ENCODE data around the gene ZCCHC17.
A peak's percentile ranks its signal among the peaks of the same experiment; 100 is the strongest.

ZCCHC17 gene

DNA sequence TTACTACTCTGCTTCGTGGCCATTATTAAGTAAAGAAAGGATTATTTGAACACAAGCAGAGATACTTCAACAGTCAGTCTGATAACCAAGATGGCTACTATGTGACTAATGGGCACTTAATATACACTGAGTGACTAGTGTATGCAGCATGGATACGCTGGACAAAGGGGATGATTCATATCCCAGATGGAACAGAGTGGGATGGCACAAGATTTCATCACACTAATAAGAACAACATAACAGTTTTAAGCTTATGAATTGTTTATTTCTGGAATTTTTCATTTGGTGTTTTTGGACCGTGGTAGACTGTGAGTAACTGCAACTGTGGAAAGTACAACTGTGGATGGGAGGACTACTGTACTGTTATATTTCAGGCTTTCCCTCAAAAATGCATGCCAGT is 9.4 kb downstream of the ZCCHC17 start:
- no peak for DNase-seq (ENCODE audit: low spot score)

DNA sequence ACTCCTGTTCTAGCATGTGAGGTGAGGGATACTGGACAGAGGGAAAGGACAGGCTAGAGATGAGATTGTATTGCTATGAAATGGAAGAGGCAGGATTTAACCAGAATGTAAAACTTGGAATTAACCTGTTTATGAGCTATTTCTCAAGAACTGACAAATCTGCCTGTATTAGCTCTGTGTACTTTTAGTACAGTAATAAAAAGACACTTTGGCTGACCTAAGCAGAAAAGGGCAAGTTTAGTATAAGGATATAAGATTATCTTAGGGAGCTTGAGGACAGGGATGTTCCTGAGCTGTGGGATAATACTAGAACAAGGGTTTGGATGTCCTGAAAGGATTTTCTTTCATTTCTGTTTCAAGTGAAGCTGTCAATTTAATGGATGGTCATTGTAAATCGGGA is 11.2 kb downstream of the ZCCHC17 start:
- DNase-seq (ENCODE audit: low spot score): no peak

DNA sequence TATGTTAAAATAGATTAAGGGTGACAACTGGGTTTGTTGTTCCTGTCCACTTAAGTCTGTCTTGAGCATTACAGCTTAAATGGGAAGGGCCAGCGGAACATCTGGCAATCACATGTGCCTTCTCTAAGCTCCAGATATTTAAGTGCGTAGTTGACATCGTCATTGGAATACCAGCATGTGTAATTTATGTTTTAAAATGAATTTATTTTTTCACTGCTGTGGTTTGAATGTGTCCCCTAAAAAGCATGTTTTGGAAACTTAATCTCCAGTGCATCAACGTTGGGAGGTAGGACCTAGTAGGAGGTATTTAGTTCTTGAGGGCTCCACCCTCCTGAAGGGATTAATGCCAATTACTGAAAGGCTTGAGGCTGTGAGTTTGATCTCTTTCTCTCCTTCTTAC is 13.4 kb downstream of the ZCCHC17 start:
- DNase-seq (ENCODE audit: low spot score): no peak

DNA sequence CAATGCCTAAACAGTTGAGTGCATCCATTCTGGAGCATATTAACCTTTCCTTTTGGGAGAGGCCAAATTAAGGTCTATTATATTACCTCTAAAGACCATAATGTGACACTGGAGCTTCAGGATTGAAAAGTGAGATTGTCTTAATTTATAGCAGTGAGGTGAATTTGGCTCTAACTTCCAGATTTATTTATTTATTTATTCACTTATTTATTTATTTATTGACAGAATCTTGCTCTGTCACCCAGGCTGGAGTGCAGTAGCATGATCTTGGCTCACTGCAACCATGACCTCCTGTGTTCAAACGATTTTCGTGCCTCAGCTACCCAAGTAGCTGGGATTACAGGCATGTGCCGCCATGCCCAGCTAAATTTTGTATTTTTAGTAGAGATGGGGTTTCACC is 19.1 kb downstream of the ZCCHC17 start:
- no peak for DNase-seq (ENCODE audit: low spot score)

DNA sequence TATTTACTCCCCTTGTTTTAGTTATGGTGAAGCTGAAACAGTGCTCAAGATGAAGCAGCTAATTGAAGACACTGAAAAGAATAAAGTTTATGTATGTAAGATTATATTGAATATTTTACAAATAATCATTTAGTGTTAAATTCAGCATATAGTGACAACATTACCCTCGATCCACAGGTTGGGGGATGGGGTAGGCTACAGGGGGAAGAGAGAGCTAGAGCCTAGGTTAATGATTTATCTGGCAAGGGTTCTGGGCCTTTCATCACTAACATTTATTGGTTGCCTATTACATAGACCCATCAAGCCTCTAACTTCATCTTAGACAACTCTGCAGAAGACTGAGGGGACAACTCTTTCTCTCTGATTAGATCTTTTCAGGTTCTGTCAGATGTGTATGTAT is 21.3 kb downstream of the ZCCHC17 start:
- no peak for DNase-seq (ENCODE audit: low spot score)

DNA sequence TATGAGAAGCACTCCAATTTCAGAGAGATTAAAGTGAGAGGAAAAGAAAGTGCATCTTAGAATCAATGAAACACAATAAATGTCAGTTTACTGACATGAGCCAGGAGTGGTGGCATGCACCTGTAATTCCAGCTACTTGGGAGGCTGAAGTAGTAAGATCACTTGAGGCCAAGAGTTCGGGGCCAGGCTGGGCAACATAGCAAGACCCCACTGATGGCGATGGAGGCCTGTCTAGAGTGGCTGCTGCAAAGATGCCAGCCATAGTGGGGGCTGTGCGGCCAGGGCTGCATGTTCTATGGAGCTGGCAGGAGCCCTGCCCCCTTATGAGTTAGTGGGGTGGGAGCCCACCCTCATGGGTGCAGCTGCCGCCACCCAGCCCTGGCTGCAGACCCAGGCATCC is 27.3 kb downstream of the ZCCHC17 start:
- no peak for DNase-seq (ENCODE audit: low spot score)

DNA sequence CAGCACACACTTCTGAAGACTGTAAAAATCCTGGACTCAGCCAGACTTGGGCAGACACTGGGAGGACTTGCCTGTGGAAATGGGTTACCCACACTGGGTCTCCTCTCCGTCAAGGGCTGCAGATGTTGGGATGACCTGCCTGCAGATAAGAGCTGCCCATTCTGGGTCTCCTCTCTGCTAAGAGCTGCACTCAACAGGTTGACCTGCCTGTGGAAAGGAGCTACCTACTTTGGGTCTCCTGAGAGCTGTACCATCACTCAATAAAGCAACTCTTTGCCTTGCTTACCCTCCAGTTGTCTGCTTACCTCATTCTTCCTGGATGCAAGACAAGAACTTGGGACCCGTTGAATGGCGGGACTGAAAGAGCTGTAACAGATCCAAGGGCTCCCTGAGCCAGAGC is 28.2 kb downstream of the ZCCHC17 start:
- no peak for DNase-seq (ENCODE audit: low spot score)

DNA sequence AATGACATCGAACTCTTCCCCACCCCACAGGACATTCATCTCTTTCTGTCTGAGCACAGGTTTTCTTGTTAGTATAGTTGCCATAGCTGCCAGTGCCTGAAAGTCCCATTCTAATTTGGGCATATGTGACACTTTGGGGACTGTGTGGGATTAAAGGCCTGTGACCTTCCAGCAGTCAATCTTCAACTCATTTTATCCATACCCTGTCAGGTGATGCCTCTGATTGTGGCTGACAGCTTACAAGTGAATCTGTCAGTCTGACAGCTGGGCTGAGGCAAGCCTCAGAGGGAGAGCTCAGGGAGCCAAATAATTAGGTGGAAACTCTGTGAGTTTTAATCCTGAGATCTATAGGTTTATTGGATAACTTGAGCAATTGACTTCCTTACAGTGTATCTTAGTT is 29.6 kb downstream of the ZCCHC17 start:
- no peak for DNase-seq (ENCODE audit: low spot score)

DNA sequence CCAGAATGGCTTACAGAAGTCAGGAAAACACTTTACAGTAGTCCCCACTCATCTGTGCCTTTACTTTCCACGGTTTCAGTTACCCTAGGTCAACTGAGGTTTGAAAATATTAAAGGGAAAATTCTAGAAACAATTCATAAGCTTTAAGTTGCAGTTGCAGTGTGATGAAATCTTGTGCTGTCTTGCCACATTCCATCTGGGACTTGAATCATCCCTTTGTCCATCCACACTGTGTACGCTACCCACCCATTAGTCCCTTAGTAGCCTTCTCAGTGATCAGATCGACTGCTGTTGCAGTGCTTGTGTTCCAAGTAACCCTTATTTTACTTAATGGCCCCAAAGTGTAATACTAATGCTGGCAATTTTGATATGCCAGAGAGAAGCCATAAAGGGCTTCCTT is 30.5 kb downstream of the ZCCHC17 start:
- no peak for DNase-seq (ENCODE audit: low spot score)

DNA sequence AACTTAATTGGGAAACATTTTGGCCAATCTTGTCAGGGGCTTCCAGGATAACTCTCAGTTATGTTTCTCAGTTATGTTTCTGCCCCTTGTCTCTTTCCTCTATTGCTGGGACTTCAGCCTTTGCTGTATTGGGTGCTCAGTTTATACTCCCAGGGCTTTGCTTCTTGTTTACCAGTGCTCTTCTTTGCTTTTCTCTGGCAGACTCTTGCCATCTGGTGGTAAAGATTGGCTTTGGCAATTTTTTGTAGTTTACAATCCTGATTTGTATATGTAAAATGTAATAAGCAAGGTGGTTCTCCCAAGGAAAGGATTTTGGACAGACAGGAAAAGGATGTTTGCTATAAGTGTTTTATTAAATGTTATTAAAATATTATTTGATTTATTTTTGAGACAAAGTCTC is 38.2 kb downstream of the ZCCHC17 start:
- DNase-seq (ENCODE audit: low spot score): peak; percentile 52

DNA sequence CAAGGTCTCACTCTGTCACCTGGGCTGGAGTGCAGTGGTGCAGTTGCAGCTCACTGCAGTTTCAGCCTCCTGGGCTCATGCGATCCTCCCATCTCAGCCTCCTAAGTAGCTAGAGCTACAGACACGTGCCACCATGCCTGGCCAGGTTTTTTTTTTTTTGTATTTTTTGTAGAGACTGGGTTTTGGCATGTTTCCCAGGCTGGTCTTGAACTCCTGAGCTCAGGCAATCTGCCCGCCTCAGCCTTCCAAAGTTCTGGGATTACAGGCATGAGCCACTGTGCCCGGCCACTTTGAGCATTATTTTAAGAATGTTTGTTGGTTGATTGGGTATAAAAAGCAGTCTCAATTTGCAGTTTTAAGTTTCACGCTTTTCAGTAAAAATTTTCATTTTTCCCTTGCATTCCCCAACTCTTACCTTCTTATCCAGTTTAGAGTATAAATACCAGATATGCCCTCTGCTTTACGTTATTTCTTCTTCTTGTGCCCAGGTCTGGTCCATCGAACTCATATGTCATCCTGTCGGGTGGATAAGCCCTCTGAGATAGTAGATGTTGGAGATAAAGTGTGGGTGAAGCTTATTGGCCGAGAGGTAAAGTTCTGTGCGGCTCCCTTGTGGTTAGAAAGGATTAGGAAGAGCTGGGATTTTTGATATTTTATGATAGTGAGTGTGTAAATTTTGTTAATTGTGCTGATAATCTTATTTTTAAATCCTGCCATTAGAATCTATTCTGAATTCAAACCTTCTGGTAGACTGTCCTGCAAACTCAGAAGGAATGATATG is 40.0 kb downstream of the ZCCHC17 start:
- DNase-seq (ENCODE audit: low spot score): no peak

DNA sequence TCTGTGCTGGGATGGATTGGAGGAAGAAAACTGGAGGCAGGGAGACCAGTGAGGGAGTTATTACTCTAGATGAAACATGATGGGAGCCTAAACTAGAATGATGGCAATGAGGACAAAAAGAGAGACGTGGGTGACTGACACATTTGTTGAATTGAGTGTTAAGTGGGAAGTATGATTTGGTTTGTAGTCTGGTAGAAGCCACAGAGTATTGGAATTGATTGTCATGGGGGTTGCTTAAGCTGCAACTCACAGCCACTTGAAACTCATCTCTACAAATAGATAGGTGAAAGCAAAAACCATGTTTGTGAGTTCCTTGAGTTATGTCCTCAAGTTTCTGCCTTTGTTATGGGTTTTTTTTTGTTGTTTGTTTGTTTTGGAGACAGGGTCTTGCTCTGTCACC is 47.7 kb downstream of the ZCCHC17 start:
- DNase-seq (ENCODE audit: low spot score): no peak

DNA sequence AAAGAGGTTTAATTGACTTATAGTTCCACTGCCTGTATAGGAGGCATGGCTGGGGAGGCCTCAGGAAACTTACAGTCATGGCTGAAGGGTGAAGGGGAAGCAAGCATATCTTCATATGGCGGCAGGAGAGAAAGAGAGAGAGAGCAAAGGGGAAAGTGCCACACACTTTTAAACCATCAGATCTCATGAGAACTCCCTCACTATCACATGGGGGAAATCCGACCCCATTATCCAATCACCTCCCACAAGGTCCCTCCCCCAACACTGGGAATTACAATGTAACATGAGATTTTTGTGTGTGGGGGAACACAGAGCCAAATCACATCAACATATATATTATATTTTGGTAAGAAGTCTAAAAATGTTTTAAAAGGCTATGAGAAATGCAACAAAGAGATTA is 48.8 kb downstream of the ZCCHC17 start:
- peak; percentile 36 for DNase-seq (ENCODE audit: low spot score)

DNA sequence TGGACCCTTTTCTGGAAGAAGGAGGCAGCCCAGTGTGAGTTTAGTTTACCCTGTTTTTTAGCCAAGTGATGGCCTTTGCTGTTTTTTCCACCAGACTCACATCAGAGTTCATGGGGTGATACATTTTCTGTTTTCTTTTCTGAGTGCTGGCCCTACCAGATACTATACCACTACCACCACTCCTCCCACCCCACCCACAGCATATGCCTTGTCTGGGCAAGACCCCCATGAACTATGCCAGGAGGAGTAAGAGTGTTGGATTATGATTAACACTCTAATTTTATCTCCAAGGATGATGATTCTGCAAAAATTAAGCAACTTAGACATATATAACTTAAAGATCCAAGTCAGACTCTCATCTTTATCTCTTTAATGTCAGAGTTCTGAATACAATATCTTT is 50.0 kb downstream of the ZCCHC17 start:
- peak; percentile 78 for DNase-seq (ENCODE audit: low spot score)

DNA sequence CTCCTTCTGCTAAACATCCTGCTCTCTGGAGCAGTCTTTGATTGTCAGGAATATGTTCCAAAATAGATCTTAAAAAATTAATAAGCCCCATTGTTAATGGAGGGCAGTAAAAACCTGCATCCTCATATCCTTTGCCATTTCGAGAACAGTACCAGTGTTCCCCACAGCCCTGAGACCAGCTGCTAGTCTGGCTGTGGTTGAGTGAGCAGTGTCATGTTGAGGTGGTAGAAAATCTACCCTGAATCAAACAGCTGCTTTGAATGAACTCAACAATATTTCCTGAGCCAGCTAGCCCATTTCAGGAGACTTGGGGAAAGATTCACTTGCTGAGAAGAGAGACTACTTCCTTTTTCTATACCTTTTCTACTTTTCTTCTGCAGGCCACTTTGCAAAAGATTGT is 51.6 kb downstream of the ZCCHC17 start:
- DNase-seq (ENCODE audit: low spot score): no peak

DNA sequence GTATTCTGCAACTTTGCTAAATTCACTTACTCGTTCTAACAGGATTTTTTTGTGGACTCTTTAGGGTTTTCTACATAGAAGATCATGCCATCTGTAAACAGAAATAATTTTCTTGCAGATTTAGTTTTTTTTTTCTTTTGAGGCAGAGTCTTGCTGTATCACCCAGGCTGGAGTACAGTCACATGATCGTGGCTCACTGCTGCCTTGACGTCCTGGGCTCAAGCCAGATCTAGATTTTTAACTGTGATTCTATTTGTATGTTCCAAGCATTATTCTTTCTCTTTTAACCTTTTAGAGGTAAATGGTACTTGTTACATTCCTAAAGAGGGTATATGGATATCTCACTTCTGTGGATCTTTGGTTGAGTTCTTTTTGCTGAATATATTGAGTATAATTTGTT is 57.5 kb downstream of the ZCCHC17 start:
- no peak for DNase-seq (ENCODE audit: low spot score)

DNA sequence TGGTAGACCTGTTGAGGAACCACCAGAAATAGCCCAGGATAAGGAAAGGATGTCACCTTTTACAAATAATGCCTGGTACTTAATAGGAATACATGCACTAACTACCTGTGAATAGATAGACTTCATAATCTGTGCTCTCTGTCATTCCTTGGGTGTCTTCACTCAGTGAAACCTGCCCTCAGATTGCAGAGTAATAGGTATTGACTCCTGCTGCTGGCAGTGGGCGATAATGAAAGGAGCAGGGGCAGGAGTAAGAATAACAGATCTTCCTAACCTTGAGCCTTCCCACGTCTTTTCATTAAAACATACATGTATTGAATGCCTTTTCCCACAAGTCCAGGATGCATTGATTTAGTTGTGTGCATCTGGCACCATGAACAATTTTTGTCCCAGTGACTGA is 59.6 kb downstream of the ZCCHC17 start:
- DNase-seq (ENCODE audit: low spot score): no peak

DNA sequence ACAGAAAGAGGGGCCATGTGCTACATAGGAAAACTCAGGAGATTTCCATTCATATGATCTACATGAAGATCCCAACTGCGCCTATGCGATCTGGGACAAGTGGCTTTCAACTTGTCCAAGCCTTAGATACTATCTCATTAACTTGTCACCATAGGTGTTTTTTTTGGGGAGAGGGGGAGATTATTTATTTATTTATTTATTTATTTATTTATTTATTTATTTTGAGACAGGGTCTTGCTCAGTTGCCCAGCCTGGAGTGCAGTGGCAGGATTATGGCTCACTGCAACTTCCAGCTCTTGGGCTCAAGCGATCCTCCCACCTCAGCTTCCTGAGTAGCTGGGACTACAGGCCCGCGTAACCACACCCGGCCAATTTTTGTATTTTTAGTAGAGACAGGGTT is 64.8 kb downstream of the ZCCHC17 start:
- DNase-seq (ENCODE audit: low spot score): no peak

DNA sequence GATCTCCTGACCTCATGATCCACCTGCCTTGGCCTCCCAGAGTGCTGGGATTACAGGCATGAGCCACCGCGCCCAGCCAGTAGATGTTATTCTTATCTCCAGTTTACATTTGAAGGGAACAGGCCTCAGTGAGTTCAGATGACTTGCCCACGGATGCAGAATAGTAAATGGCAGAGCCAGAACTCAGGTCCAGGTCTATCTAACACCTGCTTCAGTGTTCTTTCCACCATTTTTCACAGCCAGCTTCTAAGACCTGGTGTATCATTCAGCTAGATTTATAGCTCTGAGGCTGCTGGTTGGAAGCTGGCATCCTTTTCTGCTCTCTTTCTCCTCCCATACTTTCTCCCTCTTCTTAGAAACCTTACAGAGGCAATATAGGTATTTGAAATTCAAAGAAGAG is 65.2 kb downstream of the ZCCHC17 start:
- DNase-seq (ENCODE audit: low spot score): no peak

DNA sequence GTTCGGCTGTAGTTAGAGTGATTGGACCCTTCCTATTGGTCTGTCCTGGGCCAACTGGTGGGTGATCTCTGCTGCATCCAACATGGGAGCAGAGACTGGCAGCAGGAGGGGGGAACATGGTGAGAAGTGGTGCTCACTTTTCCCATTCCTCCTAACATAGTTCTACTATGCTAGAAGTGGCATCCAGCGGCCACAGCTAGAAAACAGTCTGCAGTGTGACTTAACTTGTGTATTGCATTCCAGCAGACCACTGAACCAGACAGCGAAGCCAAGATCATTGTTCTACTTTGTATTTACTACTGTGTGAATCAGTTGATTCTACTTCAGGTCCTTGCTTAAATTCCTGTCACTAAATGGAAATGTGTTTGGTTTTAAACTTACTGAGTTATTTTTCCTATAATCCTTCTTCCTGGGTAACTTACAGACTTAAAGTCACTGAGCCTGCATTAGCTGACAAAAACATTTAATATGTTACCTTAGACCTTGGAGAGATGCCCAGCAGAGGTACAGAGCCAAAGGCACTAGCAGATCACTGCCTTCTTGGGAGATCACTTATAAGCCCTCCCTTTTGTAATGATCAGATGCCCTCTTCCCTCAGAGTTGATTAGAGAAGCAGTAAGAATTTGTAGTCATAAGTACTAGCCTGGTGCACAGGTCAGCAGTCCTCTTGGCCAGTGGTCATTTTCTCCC is 67.9 kb downstream of the ZCCHC17 start:
- no peak for DNase-seq (ENCODE audit: low spot score)

DNA sequence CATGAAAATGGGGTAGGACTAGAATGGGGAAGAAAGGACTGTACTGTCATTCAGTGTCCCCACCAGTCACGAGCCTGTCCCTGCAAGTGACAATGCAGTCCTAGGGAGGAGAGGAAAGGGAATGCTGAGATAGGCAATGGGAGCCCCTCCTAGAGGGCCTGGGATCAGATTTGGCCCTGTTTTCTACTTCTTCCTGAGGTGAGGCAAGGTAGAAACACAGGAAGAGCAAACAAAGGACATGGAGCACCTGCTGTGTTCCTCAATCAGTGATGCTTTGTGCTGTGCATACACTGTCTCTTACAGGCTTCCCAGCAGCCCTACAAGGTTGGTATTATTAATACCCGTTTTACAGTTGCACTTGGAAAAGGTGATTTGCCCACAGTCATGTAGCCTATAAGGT is 70.0 kb downstream of the ZCCHC17 start:
- DNase-seq (ENCODE audit: low spot score): no peak

DNA sequence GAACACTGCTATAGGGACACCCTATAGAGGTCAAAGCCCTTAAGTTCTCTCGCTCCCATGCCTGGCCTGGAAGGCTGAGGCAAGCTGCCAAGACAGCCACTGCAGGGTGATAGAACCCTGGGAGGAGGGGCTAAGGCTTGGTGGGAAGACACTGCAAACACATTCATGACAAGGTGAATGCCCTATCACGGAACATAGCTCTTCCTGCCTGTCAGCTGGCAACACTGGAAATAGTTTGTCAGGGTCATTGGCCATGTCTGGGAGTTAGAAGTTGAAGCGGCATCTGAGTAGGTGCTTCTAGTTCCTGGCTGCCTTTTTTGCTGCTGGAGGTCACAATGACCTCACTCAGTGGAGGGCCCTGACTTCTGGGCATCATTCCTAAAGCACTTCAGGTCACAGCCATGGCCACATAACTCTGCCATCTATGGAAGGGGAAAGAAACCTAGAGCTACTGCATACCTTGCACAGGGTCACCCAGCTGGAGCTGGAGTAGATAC is 71.8 kb downstream of the ZCCHC17 start:
- DNase-seq (ENCODE audit: low spot score): peak; percentile 67

DNA sequence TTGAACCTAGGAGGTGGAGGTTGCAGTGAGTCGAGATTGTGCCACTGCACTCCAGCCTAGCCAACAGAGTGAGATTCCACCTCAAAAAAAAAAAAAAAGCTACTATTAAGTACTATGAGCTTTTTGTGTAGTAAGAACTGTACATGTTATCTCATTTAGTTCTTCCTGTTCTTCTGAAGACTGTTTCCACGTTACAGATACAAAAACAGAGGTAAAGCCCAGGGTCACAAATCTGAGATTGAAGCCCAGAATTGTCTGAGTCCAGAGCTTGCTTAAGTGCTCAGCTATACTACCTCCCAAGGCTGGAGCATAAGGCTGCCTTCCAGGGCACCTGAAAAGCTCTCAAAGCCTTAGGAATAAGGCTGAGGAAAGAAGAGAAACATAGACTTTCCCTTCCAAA is 73.2 kb downstream of the ZCCHC17 start:
- DNase-seq (ENCODE audit: low spot score): no peak

DNA sequence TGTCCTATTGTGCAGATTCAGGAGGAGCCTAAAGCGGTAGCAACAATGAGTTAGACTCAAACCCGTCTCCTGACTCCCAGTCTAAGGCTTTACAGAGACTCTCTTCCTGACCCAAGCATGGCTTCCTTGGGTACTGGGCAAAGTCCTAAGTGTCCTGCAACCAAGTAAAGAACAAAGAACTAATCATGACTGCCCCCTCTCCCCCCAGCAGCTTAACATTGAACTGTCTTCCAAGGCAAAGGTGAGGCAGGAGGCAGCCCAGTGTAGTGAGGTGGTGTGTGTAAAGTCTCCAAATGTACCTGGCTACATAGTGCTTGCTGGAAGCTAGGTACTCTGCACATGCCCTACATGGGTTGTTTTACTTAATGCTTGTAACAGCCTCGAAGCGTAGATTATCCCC is 73.7 kb downstream of the ZCCHC17 start:
- no peak for DNase-seq (ENCODE audit: low spot score)
